K562 (cell line): Measurements from ENCODE around the gene RAB25. TPM values are rescaled to one million over a fixed set of nuclear protein-coding genes. Genes with fewer than 3 reads are reported as not detected.

Experiments
- DACH1 ChIP-seq: fragments of 450-650 bp; IDR thresholded peaks from 2 replicates; pipeline ENCODE4 v1.6.1; 2018; ENCODE audit not compliant: partially characterized antibody
- EHMT2 ChIP-seq: fragments of 450-650 bp; IDR thresholded peaks from 2 replicates; pipeline ENCODE4 v1.6.1; 2018; ENCODE audit warnings: antibody characterized with exemption
- MYNN ChIP-seq, 2 experiments: sonication (generic); formaldehyde crosslinking in 1 of 2; IDR thresholded peaks; 2 replicates each; pipeline versions ENCODE4 v1.5.0 to v1.6.1; 2016 to 2020; ENCODE audit warnings: antibody characterized with exemption in 1 of 2, missing genetic modification reagents in 1 of 2
- POLR2A ChIP-seq: fragments of 450-650 bp; conservative IDR thresholded peaks from 2 replicates; pipeline ENCODE4 v1.6.1; 2016
- SOX6 ChIP-seq: fragments of 450-650 bp; IDR thresholded peaks from 2 replicates; pipeline ENCODE4 v1.6.1; 2014; ENCODE audit warnings: mild to moderate bottlenecking
- ZNF316 ChIP-seq: fragments of 450-650 bp; IDR thresholded peaks from 2 replicates; pipeline ENCODE4 v1.6.1; 2016
- ZNF707 ChIP-seq: fragments of 250-450 bp; sonication (Bioruptor Pico); conservative IDR thresholded peaks from 2 replicates; pipeline ENCODE4 v1.8.0; 2022; ENCODE audit warnings: inconsistent platforms, mild to moderate bottlenecking, moderate library complexity
- polyA plus RNA-seq, 8 experiments: library from polyadenylated mRNA; depleted of rRNA in 4 of 8; stranded (reverse) in 5 of 8; unstranded in 3 of 8; fragments of >200 nt; fragmentation: Nextera tagmentation in 2 of 8; fragmentation: Illumina TruSeq in 1 of 8; extraction: Ambion mirVana in 2 of 8; extraction: Trizol in 1 of 8; gene quantifications; 2 replicates each; pipeline versions ENCODE4 v1.2.1 to v1.2.3, GENCODE V29; 2011 to 2014; ENCODE audit warnings: inconsistent platforms in 1 of 8, missing spikeins in 1 of 8
- total RNA-seq, 7 experiments: library from RNA; depleted of rRNA in 6 of 7; stranded (reverse); fragments of >200 nt in 6 of 7; fragmentation: Illumina TruSeq in 2 of 7; extraction: Trizol in 2 of 7; gene quantifications; 2 replicates each; pipeline versions ENCODE4 v1.2.1 to v1.2.3, GENCODE V29; 2011 to 2021; ENCODE audit warnings: low replicate concordance in 1 of 7
- TF ChIP-seq, protein P1 (sequence below): sonication (generic); IDR thresholded peaks from 2 replicates; pipeline ENCODE4 v1.6.1; 2016
- TF ChIP-seq, protein P2 (sequence below): fragments of 250-450 bp; sonication (Bioruptor Pico); IDR thresholded peaks from 2 replicates; pipeline ENCODE4 v1.4.0; 2020; ENCODE audit warnings: mild to moderate bottlenecking, moderate library complexity
- TF ChIP-seq, protein P3 (sequence below): sonication (generic); formaldehyde crosslinking; IDR thresholded peaks from 2 replicates; pipeline ENCODE4 v1.8.0; 2022; ENCODE audit warnings: mild to moderate bottlenecking, missing genetic modification reagents
- TF ChIP-seq, protein P4 (sequence below), 2 experiments: fragments of 450-650 bp; IDR thresholded peaks; 2 replicates each; pipeline ENCODE4 v1.6.1; 2016; ENCODE audit warnings: mild to moderate bottlenecking in 2 of 2, borderline replicate concordance in 1 of 2, low read depth in 1 of 2, moderate library complexity in 1 of 2

RAB25 gene
- total and polyA plus RNA-seq, 9 of the 15 experiments (the other 6 are each of a cell fraction or from before 2014, with no cell fraction given) = 0.10 to 0.27 (median 0.13) TPM; not detected in 6

DNA sequence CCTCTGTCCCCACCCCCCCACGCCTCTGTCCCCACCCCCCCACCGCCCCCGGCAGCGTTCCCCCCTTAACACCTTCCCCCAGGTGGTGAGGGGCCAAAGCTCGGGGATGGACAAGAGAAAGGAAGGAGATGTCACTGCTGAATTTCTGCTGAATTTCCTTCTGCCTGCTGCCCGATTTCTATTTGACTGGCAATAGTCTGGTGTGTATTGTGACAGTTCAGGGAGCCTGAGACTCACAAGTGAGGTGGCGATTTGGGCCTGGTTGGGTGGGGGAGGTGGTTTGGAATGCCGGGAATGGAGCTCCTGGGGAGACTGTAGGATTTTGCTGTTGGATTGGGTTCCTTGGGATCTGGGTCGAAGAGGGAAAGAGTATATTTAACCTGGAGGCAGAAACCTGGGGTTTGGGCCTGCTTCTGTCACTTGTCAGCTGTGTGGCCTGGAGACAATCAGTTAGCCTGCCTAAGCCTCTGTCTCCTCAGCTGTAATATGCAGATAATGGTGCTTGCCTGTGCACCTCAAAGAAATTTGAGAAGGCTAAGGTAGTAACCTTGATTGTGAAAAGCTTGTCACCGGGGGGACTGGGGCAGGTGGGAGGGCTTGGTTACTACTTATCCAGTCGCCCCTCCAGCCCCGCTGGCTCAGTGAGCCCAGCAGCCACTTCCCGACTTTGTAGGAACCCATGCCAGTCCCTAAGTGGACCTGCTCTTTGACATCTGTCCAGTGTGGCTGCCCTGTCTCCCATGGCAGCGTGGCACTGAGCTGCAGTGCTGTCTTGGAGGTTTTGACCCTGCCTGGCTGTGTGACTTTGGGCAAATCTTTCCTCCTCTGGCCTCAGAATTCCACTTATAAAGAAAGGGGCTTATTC lies 45.9 kb downstream of the RAB25 start (continued):
- no peak; the same call in 1 of the 2 replicates for TF ChIP-seq MYNN (IDR thresholded peaks at IDR 0.05)
- TF ChIP-seq MYNN (CRISPR knock-in tag; IDR thresholded peaks at IDR 0.05) = no peak
- no peak for TF ChIP-seq ZNF316
- 0 out of 2 replicates have a peak, but pooled peaks have one; percentile 33 for TF ChIP-seq SOX6
- no peak for TF ChIP-seq EHMT2
- no peak for TF ChIP-seq POLR2A
- TF ChIP-seq ZNF707 = 0 out of 2 replicates have a peak, but pooled peaks have one; percentile 30
- TF ChIP-seq, protein P1, sequence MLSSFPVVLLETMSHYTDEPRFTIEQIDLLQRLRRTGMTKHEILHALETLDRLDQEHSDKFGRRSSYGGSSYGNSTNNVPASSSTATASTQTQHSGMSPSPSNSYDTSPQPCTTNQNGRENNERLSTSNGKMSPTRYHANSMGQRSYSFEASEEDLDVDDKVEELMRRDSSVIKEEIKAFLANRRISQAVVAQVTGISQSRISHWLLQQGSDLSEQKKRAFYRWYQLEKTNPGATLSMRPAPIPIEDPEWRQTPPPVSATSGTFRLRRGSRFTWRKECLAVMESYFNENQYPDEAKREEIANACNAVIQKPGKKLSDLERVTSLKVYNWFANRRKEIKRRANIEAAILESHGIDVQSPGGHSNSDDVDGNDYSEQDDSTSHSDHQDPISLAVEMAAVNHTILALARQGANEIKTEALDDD = peak; percentile 47; the same call in 1 of the 2 replicates
- TF ChIP-seq, protein P2, sequence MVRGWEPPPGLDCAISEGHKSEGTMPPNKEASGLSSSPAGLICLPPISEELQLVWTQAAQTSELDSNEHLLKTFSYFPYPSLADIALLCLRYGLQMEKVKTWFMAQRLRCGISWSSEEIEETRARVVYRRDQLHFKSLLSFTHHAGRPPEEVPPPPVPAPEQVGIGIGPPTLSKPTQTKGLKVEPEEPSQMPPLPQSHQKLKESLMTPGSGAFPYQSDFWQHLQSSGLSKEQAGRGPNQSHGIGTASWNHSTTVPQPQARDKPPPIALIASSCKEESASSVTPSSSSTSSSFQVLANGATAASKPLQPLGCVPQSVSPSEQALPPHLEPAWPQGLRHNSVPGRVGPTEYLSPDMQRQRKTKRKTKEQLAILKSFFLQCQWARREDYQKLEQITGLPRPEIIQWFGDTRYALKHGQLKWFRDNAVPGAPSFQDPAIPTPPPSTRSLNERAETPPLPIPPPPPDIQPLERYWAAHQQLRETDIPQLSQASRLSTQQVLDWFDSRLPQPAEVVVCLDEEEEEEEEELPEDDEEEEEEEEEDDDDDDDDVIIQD (CRISPR knock-in tag) = no peak
- TF ChIP-seq, protein P3, sequence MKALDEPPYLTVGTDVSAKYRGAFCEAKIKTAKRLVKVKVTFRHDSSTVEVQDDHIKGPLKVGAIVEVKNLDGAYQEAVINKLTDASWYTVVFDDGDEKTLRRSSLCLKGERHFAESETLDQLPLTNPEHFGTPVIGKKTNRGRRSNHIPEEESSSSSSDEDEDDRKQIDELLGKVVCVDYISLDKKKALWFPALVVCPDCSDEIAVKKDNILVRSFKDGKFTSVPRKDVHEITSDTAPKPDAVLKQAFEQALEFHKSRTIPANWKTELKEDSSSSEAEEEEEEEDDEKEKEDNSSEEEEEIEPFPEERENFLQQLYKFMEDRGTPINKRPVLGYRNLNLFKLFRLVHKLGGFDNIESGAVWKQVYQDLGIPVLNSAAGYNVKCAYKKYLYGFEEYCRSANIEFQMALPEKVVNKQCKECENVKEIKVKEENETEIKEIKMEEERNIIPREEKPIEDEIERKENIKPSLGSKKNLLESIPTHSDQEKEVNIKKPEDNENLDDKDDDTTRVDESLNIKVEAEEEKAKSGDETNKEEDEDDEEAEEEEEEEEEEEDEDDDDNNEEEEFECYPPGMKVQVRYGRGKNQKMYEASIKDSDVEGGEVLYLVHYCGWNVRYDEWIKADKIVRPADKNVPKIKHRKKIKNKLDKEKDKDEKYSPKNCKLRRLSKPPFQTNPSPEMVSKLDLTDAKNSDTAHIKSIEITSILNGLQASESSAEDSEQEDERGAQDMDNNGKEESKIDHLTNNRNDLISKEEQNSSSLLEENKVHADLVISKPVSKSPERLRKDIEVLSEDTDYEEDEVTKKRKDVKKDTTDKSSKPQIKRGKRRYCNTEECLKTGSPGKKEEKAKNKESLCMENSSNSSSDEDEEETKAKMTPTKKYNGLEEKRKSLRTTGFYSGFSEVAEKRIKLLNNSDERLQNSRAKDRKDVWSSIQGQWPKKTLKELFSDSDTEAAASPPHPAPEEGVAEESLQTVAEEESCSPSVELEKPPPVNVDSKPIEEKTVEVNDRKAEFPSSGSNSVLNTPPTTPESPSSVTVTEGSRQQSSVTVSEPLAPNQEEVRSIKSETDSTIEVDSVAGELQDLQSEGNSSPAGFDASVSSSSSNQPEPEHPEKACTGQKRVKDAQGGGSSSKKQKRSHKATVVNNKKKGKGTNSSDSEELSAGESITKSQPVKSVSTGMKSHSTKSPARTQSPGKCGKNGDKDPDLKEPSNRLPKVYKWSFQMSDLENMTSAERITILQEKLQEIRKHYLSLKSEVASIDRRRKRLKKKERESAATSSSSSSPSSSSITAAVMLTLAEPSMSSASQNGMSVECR = 0 out of 2 replicates have a peak, but pooled peaks have one; percentile 18
- TF ChIP-seq DACH1 = peak; percentile 89
- TF ChIP-seq, protein P4, sequence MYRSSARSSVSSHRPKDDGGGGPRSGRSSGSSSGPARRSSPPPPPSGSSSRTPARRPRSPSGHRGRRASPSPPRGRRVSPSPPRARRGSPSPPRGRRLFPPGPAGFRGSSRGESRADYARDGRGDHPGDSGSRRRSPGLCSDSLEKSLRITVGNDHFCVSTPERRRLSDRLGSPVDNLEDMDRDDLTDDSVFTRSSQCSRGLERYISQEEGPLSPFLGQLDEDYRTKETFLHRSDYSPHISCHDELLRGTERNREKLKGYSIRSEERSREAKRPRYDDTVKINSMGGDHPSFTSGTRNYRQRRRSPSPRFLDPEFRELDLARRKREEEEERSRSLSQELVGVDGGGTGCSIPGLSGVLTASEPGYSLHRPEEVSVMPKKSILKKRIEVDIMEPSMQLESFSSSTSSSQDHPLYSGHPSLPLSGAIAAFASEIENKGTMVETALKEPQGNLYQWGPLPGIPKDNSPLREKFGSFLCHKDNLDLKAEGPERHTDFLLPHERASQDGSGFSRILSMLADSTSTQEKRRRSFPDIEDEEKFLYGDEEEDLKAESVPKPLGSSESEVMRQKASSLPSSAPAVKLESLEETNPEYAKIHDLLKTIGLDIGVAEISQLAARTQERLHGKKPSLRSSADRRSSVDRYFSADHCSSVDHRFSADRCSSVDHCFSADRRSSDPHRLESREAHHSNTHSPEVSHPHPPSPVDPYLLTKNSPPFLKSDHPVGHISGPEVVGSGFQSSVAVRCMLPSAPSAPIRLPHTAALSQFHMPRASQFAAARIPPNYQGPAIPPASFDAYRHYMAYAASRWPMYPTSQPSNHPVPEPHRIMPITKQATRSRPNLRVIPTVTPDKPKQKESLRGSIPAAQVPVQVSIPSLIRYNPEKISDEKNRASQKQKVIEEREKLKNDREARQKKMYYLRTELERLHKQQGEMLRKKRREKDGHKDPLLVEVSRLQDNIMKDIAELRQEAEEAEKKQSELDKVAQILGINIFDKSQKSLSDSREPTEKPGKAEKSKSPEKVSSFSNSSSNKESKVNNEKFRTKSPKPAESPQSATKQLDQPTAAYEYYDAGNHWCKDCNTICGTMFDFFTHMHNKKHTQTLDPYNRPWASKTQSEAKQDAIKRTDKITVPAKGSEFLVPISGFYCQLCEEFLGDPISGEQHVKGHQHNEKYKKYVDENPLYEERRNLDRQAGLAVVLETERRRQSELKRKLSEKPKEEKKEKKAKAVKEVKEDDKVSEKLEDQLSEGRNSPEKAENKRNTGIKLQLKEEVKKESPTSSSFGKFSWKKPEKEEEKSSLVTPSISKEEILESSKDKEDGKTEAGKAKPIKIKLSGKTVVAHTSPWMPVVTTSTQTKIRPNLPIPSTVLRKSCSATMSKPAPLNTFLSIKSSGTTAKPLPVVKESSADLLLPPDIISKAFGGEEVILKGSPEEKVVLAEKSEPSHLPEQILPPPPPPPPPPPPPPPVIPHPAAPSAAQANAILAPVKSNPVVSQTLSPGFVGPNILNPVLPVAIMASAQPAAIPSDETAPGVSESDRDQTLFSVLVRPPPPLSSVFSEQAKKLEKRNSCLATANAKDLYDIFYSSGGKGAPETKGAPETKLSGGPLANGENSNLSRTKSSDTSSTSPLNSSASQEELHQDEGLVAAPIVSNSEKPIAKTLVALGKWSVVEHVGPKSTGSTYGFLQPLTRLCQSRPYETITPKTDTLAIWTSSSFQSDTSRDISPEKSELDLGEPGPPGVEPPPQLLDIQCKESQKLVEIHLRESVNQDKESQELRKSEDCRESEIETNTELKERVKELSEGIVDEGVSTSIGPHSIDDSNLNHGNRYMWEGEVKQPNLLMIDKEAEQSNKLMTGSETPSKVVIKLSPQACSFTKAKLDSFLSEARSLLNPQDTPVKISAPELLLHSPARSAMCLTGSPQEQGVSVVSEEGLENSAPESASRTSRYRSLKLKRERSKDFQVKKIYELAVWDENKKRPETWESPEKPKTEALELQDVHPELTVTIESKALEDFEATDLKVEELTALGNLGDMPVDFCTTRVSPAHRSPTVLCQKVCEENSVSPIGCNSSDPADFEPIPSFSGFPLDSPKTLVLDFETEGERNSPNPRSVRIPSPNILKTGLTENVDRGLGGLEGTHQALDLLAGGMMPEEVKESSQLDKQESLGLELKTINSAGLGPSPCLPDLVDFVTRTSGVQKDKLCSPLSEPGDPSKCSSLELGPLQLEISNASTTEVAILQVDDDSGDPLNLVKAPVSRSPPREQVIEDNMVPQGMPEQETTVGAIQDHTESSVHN (IDR thresholded peaks at IDR 0.05; ENCODE audit: borderline replicate concordance in 1 of 2, low read depth in 1 of 2) = peak in 1 of 2 experiments; percentile 80; a peak in 1 of 4 replicates
